Activated CD8-positive, alpha-beta memory T cell treated with anti-CD3 and anti-CD28 coated beads, Interleukin-2, amount 50 U/mL, for 4 hours (primary cell): Measurements from ENCODE around the gene HES1.
"Not testable (repeated sequence)": the region's sequence is repeated elsewhere in the genome, so short reads cannot be mapped to it uniquely, and the experiment has no call there.

Experiments
- DNase-seq: peaks from one replicate; pipeline ENCODE4 v3.0.0-alpha.2; 2020

The HES1 gene

DNA sequence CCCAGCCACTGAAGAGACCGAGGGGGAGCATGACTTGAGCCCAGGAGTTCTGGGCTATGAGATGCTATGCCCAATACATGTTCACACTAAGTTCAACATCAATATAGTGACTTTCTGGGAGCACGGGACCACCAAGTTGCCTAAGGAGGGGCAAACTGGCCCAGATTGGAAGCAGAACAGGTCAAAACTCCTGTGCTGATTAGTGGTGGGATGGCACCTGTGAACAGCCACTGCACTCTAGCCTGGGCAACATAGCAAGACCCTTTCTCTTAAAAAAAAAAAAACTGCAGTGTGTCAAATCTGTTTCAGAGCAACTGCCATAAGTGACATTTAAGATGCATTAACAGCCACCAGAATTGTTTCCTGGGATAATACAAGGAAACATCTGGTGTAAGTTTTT is 9.8 kb downstream of the HES1 start:
- no peak for DNase-seq

DNA sequence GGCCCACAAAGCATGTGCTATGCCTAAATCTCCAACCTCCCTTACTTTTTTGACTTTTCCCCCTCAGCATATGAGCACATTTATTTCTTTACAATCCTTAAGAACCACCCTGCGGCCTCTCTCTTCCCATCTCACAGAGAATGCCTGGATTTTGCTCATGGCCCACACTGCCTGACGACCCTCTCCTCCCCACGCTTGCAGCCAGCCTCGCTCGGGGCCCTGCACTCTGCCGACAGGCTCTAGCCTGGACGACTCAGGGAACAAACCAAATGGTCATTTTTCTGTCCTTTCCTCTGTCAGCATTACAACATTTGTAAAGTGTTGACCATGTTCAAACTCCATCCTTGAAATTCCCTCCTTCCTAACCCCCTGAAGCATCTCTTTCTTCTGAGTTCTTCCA is 11.7 kb downstream of the HES1 start:
- no peak for DNase-seq

DNA sequence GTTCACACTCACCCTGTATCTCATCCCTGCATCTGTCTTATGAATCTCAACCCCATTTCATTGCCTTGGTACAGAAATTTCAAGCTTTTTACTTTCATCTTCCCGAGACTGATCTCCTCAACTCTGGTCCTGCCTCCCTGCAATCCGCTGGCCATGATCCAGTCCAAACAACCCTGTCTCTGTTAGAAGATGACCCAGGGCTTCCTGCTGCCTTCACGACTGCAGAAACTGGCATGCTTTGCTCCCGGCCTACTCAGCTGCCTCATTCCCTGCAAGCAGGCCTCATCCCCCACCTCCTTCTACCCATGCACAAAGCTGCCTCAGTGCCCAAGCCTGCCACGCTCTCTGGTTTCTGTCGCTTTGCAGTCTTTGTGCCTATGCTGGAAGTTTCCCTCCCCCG is 12.4 kb downstream of the HES1 start:
- DNase-seq = no peak

DNA sequence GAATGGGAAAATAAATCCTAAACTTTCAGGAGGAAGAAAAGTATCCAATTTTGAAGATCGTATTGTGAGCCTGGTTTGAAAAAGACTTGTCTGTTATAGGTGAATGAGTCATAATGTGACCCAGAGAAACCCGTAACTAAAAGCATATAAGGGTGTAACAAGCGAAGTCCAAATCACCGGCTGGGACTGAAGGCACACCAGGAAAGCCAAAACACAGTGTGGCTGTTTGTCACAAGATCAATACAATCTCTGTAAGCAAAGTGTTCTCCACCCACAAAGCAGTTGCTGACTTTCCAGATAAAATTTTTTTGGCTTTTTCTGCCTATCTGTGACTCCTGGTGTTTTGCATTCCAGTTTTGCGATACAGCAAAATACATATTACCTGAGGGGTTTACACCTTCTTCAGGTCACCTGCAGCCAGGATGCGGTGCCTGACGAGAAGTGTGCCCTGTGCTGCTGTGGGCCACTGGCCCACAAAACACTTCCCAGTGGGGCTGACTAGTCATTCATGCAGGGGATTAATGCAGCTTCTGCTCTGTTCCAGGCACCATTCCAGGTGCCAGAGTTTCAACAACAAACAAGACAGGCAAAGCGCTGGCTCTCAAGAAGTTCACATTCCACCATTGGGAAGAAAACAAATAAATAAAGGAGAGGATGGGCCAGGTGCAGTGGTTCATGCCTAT is 14.4 kb downstream of the HES1 start:
- no peak for DNase-seq

DNA sequence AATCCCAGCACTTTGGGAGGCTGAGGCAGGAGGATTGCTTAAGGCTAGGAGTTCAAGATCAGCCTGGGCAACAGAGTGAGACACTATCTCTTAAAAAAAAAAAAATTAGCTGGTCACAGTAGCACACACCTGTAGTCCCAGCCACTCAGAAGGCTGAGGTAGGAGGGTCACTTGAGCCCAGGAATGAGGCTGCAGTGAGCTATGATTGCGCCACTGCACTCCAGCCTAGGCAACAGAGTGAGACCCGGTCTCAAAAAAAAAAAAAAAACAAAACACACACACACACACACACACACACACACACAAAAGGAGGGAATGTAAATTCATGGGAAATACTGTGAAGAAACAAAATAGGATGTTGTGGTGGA is 15.0 kb downstream of the HES1 start:
- not testable (repeated sequence) for DNase-seq

DNA sequence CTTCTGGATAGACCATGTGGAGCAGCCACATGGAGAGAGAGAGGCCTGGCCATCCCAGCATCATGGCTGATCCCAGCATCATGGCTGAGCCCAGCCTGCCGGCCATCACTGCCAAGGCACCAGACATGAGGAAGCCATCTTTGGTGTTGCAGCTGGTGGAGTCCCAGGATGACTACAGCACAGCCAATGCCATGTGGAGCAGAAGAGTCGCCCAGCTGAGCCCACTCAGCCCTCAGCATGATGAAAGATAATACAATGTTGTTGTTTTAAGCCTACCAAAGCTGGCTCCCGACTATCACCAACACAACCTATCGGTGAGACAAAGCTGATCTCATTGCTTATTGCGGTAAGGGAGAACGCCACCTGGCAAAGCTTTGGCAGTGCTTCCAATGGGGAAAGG is 18.4 kb downstream of the HES1 start:
- DNase-seq = no peak

DNA sequence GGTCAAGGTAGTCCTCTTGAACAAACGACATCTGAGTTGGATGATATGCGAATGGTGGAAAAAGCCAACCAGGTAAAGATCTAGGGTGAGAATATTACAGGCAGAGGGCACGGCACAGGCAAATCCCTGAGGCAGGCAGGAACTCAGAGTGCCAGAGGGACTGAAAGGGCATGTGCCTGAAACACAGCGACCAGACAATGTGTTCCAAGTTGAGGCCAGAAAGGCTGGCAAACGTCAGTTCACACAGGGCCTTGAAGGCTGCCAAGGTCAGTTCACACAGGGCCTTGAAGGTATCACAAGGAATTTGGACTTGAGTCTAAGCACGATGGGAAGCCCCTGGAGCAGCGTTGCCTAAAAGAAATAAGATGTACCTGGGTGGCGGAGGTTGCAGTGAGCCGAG is 20.1 kb downstream of the HES1 start:
- no peak for DNase-seq

DNA sequence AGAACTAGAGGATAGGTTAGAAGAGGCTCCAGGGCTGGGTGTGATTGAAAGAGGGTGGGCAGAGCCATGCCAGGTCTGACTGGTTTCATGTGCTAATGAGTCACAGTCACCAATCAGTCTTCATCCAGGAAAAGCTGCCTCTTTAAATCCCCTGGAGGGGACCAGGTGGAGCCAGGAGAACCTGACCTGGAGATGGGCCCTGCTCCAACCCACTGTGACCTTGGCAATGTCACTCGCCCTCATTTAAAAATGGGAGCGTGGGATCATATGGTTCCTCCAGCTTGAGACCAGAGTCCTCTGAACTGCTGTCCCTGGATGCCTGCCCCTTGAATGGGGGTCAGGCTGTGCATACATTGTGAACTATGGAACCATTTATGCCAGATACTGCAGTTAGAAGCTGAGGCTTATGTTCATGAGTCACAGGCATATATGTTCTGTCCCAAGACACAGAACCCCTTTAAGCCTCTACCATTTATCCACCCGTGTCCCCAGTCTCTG is 23.0 kb downstream of the HES1 start:
- no peak for DNase-seq

DNA sequence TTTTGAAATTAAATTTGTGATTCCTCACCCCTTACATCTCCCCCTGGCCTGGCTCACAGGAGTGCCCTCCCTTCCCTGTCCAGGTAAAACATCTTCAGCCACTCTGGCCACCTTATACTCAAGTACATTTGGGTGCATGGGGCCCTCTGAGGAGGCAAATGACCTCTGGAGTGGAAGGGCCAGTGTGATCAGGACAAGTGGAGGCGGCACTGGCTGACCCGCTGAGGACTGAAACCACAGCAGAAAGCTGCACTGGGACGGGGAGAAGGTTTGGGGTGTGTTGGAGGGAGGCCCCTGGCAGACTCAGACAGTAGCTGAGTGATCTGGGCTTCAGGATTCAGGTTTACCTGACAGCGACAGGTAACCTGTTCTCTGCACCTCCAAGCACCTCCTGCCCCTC is 24.2 kb downstream of the HES1 start:
- no peak for DNase-seq

DNA sequence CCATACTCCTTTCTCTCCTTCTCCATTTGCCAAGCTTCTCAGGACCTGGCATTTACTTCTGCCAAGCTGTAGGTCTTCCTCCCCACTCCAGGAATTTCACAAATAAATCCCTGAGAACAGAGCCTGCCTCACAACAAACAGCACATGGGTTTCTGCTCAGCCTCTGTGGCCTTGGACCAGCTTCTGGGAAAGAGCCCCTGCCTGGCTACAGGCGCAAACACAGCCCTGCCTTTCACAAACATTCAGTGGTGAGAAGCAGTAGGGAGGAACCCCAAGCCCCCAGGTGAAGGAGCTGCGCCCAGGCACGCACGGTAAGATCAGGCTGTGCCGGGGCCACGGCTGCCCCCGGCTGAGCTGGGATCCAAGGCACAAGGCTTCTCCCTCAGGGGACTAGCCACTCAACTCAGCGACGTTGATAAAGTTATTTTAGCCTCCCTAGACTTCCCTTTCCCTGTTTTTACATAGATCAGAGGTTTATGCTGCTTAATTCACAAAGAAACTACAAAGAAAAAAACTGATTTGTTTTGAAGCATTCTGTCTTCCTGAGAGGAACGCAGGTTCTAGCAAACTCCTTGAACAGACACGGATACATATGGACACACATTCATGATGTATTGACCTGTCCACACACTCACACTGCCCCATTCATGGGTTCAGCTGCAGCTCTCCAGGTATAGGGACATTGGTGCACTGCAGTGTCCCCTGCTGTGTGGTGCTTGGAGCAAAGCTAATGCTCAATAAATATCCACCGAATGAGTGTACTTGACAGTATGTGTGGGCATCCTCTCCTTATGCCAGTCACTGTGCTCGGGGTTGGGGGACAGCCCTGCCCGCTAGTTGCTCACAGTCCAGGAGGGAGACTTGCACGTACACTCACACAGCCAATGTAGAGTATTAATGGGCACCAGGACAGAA is 25.4 kb downstream of the HES1 start:
- no peak for DNase-seq

DNA sequence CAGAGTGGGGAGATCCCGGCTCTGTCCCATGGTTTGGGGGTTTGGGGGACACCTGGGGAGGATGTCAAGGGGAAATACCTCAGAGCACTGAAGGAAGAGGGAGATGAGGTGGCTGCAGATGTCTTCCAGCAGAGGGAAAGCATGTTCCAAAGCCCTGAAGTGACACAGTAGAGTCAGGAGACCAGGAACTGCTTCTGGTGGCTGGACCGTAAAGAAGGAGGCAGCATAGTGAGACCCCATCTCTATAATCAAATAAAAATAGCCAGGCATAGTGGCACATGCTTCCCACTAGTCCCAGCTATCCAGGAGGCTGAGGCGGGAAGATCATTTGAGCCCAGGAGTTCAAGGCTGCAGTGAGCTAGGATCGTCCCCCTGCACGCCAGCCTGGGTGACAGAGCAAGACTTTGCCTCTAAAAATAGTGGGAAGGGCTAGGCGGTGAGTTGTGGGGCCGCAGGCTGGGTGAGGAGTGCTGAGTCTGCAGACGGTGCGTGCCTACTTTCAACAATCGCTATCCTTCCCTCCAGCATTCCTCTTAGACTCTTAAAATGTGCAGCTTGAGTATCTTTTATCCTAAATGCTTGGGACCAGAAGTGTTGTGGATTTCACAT is 26.2 kb downstream of the HES1 start:
- DNase-seq = no peak

DNA sequence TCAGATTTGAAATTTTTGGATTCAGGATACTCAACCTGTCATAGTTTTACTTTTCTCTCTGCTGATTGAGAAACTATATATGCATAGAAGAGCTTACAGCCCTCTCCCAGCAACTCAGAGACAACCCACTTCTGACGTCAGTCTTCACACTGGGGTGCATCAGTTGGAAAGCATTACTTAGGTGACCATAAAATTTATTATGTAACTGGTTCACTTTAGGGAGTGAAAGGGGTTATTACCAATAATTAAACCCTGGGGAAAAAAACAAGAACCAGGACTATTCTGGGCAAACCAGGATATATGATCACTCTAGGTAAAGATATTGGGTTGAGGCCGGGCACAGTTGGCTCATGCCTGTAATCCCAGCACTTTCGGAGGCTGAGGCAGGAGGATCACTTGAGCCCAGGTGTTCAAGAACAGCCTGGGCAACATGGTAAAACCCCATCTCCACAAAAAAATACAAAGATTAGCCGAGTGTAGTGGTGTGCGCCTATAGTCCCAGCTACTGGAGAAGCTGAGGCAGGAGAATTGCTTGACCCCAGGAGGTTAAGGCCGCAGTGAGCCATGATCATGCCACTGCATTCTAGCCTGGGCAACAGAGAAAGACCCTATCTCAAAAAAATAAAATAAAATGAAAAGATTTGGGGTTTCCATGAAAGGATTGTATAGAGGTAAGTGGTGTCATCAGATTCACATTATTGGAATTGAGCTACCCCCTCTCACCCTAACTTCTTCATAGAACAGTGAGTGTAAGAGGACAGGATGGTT is 27.1 kb downstream of the HES1 start:
- DNase-seq = no peak

DNA sequence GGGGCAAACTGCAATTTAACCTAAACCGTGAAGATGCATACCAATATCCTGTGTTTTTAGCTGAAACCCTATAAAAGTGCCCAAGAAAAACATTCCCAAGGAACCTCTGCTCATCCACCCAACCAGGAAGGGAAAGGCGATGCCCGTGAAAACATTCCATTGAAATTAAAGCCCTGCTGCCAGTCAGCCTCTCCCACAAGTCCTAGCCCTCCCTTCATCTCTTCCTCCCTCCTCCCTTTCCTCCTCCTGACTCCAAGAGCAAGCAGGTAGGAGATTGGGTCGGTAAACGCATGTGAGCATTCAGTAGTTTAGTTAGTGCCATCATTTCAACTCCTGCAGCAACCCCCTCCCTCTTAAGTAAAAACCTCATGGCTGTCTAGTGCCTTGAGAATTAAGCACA is 27.7 kb downstream of the HES1 start:
- DNase-seq = no peak

DNA sequence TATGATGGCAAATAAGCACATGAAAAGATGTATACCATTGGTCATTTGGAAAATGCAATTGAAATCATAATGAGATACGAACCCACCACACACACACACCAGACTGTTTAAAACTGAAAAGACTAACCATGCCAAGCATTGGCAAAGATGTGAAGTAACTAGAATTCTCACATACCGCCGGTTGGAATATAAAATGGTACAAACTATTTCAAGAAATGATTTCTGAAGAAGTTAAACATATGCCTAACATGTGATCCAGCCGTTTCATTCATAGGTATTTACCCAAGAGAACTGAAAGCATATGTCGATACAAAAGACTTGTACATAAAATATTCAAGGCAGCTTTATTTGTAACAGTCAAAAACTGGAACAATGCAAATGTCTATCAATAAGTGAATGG is 28.9 kb downstream of the HES1 start:
- DNase-seq = no peak

DNA sequence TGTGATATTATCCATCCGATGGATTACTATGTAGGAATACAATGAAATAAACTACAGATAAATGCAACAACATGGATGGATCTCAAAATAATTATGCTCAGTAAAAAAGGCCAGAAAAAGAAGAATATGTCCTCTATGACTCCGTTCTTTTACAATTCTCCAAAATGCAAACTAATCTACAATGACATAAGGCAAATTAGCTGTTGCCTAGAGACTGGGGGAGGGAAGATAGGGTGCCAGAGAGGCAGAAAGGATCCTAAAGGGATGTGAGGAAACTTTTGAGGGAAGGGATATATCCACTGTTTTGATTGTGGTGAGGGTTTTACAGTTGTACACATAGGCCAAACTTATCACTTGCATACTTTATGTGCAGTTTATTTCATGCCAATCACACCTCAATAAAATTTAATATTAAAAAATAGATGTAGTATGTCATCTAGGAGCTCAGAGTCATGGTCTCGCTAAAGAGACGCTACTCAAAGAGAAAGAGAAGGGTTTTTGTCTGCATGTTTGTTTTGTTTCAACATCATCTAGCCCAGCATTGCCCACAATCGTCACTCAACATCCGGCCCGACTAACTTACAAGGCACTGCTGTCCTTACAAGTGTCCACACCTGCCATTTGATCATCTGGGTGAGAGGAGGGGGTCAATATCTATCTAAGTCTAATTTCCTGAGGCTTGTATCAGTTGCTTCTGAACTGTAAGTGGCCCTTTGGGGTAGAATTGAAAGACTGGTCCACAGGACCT is 29.5 kb downstream of the HES1 start:
- no peak for DNase-seq

DNA sequence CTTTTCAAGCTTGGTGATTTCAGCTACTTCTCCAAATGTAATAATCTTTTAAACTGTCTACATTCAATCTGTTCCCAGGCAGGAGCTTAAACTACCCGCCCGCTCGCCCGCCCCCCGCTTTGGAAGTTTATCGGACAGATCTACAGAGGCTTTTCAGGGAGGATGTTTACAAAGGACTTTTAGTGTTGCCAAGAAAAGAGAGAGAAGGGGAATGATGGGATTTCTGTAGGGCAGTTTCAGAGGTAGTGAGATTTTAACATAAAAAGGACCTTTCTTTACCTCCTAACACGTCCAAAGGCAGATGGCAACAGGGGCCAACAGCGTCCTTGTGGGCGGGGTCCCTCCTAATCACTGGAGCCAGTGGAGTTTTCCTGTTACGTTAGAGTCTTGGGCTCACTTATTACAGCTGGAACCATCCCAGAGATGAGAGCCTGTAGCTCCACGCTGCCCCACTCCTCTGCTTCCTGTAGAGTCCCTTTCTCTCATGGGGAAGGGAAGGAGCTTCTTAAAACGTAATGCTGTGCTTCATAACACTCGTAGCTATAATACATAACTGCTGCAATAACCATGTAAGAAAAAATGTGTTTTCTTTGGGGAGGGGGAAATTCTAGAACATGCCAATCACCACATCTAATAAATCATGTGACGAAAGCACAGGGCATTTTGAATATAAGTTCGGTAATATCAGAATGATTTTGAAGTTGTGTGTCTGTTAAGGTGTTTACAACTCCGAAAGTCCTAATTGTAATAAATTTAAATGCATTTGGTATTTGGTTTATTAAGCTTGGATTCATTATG is 30.9 kb downstream of the HES1 start:
- DNase-seq = no peak

DNA sequence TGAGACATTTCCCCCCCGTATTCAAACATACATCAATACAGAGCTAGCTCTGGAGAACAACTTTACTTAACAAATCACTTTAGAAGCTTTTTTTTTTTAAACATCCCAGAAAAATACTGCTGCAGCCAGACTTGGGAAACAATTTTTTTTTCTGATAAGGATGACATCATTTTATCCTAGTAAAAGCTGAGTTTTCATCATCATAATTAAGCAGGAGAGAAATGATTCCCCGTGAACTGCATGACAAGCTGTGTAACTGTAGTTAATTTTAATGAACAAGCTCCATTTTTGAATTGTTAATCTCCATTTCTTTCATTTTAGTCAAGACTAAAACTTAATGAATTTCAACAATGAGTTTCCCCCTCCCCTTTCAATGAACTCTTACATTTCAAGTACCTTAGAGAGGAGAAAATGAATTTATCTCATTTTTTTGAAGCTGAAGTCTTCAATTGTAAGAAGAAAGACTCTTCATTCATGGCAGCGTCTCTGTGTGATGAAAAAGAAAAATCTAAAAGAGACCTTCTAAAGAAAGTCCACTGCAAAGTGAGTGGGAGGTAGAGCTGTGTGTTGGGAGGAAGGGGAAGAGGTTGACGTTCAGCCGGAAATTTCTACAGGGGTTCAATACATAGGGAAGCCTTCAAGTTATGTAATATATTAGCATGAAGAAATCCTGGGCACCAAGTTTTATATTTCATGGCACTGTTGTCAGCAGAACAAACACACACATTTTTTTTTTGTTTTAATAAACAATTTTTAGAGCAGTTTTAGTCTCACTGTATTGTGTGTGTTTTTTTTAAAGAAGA is 31.7 kb downstream of the HES1 start:
- DNase-seq = no peak

DNA sequence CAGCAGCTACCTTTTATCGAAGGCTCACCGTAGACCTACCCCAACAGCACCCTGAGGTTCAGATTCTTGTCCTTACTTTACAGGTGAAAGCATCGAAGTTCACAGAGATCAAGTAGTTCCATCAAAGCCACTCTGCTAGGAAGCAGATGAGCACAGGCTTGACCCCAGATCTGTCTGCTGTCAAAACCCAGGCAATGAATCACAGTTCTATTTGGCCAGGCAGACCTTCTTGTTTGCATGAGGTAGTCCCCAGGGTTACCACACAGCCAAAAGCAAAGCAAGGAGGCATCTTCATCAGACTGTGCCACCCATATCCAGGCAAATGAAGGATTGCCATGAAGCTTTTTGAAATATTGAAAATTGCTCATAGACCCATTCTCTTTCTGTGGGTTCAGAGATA is 33.0 kb downstream of the HES1 start:
- DNase-seq = no peak

DNA sequence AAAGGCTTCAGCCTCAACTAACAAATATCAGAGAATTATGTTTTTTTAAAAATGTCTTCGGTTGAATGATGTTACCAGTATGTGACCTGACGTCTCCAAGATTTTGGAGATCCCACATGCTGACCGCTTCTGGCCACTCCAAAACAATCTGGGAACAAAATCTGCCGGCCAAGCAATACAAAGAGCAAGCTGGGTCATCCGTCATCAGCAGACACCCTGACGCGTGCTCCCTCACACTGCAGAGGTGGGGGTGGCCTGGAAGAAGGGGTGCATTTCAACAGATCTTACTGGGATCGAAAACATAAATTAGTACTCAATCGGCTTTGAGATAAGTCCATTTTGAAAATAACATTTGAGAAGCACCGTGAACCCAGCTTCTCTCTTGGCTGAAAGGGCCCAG is 33.6 kb downstream of the HES1 start:
- no peak for DNase-seq

DNA sequence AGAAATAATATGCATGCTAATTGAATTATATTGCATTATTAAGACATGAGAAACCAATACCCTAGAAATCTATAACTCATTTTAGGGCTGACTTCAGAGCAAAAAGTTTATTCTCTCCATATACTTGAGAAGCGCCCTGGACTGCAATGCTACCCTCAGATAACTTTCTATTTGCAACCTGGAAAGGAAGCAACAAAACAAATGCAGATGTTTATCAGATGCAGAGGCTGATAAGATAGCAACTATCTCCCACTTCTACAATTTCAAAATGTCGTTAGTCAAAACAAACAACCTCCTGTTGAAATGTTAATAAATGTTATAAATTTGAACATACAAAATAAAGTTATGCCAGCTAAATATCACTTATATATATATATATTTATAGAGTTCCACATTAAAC is 34.8 kb downstream of the HES1 start:
- no peak for DNase-seq

DNA sequence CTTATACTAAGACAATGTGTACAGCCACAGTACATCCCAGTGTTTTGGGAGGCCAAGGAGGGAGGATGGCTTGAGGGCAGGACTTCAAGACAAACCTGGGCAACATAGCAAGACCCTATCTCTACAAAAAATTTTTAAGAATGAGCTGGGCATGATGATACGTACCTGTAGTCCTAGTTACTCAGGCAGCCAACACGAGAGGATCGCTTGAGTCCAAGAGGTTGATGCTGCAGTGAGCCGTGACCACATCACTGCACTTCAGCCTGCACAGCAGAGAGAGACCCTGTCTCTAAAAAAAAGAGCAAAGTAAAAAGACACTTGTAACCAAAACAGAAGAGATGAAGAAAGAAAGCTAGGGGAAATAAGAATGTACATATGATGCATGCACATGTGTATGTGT is 38.5 kb downstream of the HES1 start:
- no peak for DNase-seq
